ENCODE results near the gene CENPU. TPM values are rescaled to one million over a fixed set of nuclear protein-coding genes. Genes with fewer than 3 reads are reported as not detected.

Gene CENPU
- total RNA-seq, 1 experiment from 2014 or later, result 37.3 TPM

- peak; percentile 13 for DNase-seq (ENCODE audit: low read depth)
Observed at GRCh38 chr4:184644553-184645307, 89.2 kb downstream of the CENPU start.

Other genes starting within 250 kb of the CENPU start
- 32.1 and 34.0 TPM in 2 replicates for gene CASP3, start 84.6 kb downstream of the CENPU start, total RNA-seq (2014; rRNA removed; shearing (Covaris generic))
- gene PRIMPOL, start 84.4 kb downstream of the CENPU start, total RNA-seq (2014; rRNA removed; shearing (Covaris generic)), result 23.1 and 26.1 TPM in 2 replicates
- gene ACSL1, start 91.9 kb upstream of the CENPU start, total RNA-seq (2014; rRNA removed; shearing (Covaris generic)), result 6.0 and 6.6 TPM in 2 replicates